H9 (cell line): Measurements from ENCODE around the gene C3orf38. TPM values are rescaled to one million over a fixed set of nuclear protein-coding genes. Genes with fewer than 3 reads are reported as not detected.

Experiments used
- DNase-seq: peaks from one replicate; pipeline ENCODE4 v3.0.0-alpha.2; 2017
- H2AFZ ChIP-seq: one replicate; pipeline ENCODE4 v1.6.1; 2013; ENCODE audit warnings: mild to moderate bottlenecking, low read length, control low read depth, moderate library complexity
- H2AK5ac ChIP-seq: 2 replicates; pipeline ENCODE4 v1.6.1; 2013; ENCODE audit warnings: low read length, control low read depth, mixed read lengths; ENCODE audit not compliant: insufficient read length
- H2BK120ac ChIP-seq: one replicate; pipeline ENCODE4 v1.6.1; 2013; ENCODE audit warnings: low read depth, mild to moderate bottlenecking, low read length, control low read depth, inconsistent platforms; ENCODE audit not compliant: poor library complexity, severe bottlenecking
- H2BK12ac ChIP-seq: 2 replicates; pipeline ENCODE4 v1.6.1; 2013; ENCODE audit warnings: low read length, control low read depth, mixed read lengths, low read depth; ENCODE audit not compliant: insufficient read length
- H2BK15ac ChIP-seq: 2 replicates; pipeline ENCODE4 v1.6.1; 2013; ENCODE audit warnings: low read depth, low read length, control low read depth
- H2BK20ac ChIP-seq: one replicate; pipeline ENCODE4 v1.6.1; 2013; ENCODE audit warnings: low read depth, mild to moderate bottlenecking, low read length, control low read depth, inconsistent platforms; ENCODE audit not compliant: poor library complexity, severe bottlenecking
- H2BK5ac ChIP-seq: 2 replicates; pipeline ENCODE4 v1.6.1; 2013; ENCODE audit warnings: low read length, control low read depth, mixed read lengths; ENCODE audit not compliant: insufficient read length
- H3K14ac ChIP-seq: 2 replicates; pipeline ENCODE4 v1.6.1; 2013; ENCODE audit warnings: low read length, control low read depth; ENCODE audit not compliant: insufficient read depth
- H3K18ac ChIP-seq: 2 replicates; pipeline ENCODE4 v1.6.1; 2013; ENCODE audit warnings: low read depth, mild to moderate bottlenecking, mixed read lengths, low read length, control low read depth; ENCODE audit not compliant: insufficient read length
- H3K23ac ChIP-seq: 2 replicates; pipeline ENCODE4 v1.6.1; 2013; ENCODE audit warnings: low read length, control low read depth, mixed read lengths, low read depth; ENCODE audit not compliant: insufficient read length
- H3K23me2 ChIP-seq: 2 replicates; pipeline ENCODE4 v1.6.1; 2013; ENCODE audit warnings: low read depth, mild to moderate bottlenecking, mixed read lengths, low read length, control low read depth; ENCODE audit not compliant: insufficient read length, poor library complexity, severe bottlenecking
- H3K27ac ChIP-seq: 2 replicates; pipeline ENCODE4 v1.5.1; 2013; ENCODE audit warnings: low read length, control low read depth, mixed read lengths, low read depth; ENCODE audit not compliant: insufficient read length
- H3K27me3 ChIP-seq: 2 replicates; pipeline ENCODE4 v1.6.1; 2013; ENCODE audit warnings: low read length, control low read depth, inconsistent platforms; ENCODE audit not compliant: insufficient read depth
- H3K4ac ChIP-seq: 2 replicates; pipeline ENCODE4 v1.6.1; 2013; ENCODE audit warnings: low read depth, mild to moderate bottlenecking, control low read depth, inconsistent platforms, low read length, moderate library complexity
- H3K4me1 ChIP-seq: 2 replicates; pipeline ENCODE4 v1.6.1; 2013; ENCODE audit warnings: low read length, control low read depth, inconsistent platforms; ENCODE audit not compliant: insufficient read depth
- H3K4me2 ChIP-seq: 2 replicates; pipeline ENCODE4 v1.6.1; 2013; ENCODE audit warnings: low read length, control low read depth, mixed read lengths; ENCODE audit not compliant: insufficient read length, insufficient read depth
- H3K56ac ChIP-seq: 2 replicates; pipeline ENCODE4 v1.6.1; 2013; ENCODE audit warnings: low read depth, mild to moderate bottlenecking, mixed read lengths, low read length, control low read depth; ENCODE audit not compliant: insufficient read length
- H3K79me1 ChIP-seq: 2 replicates; pipeline ENCODE4 v1.6.1; 2013; ENCODE audit warnings: low read depth, mild to moderate bottlenecking, moderate library complexity, low read length, control low read depth, inconsistent platforms; ENCODE audit not compliant: insufficient read depth, poor library complexity, severe bottlenecking
- H3K79me2 ChIP-seq: 2 replicates; pipeline ENCODE4 v1.6.1; 2013; ENCODE audit warnings: low read length, control low read depth, inconsistent platforms; ENCODE audit not compliant: insufficient read depth
- H3K9ac ChIP-seq: 2 replicates; pipeline ENCODE4 v1.6.1; 2013; ENCODE audit warnings: low read length, control low read depth, mixed read lengths; ENCODE audit not compliant: insufficient read length; ENCODE audit errors: extremely low read depth
- H3K9me3 ChIP-seq: one replicate; pipeline ENCODE4 v1.6.1; 2013; ENCODE audit warnings: low read depth, low read length, inconsistent platforms; ENCODE audit not compliant: control insufficient read depth
- H3T11ph ChIP-seq: one replicate; pipeline ENCODE4 v1.6.1; 2013; ENCODE audit warnings: mild to moderate bottlenecking, low read length, control low read depth, inconsistent platforms
- H4K20me1 ChIP-seq: one replicate; pipeline ENCODE4 v1.6.1; 2013; ENCODE audit not compliant: control insufficient read depth, insufficient read length, insufficient read depth
- H4K5ac ChIP-seq: 2 replicates; pipeline ENCODE4 v1.6.1; 2013; ENCODE audit warnings: low read depth, mild to moderate bottlenecking, mixed read lengths, low read length, control low read depth; ENCODE audit not compliant: insufficient read length
- H4K8ac ChIP-seq: replicated peaks from 2 replicates; pipeline ENCODE4 v1.6.1; 2013; ENCODE audit warnings: low read length, control low read depth, mixed read lengths, low read depth; ENCODE audit not compliant: insufficient read length
- H4K91ac ChIP-seq: 2 replicates; pipeline ENCODE4 v1.6.1; 2013; ENCODE audit warnings: low read depth, mild to moderate bottlenecking, moderate library complexity, mixed read lengths, low read length, control low read depth; ENCODE audit not compliant: insufficient read length
- H3K27ac Mint-ChIP-seq, 3 experiments: 2 replicates in 2 of 3; 3 replicates in 1 of 3; pipeline ENCODE4 v1.8.0; 2020 to 2021; ENCODE audit warnings: mixed read lengths in 3 of 3, mild to moderate bottlenecking in 1 of 3, moderate library complexity in 1 of 3
- H3K27me3 Mint-ChIP-seq: 2 replicates; pipeline ENCODE4 v1.8.0; 2021; ENCODE audit warnings: low read depth, mild to moderate bottlenecking, moderate library complexity, mixed read lengths
- H3K36me3 Mint-ChIP-seq, 3 experiments: 2 replicates in 2 of 3; 3 replicates in 1 of 3; pipeline ENCODE4 v1.8.0; 2020 to 2021; ENCODE audit warnings: low read depth in 3 of 3, mixed read lengths in 3 of 3; ENCODE audit not compliant: insufficient read depth in 1 of 3
- H3K4me1 Mint-ChIP-seq, 2 experiments: 2 replicates each; pipeline ENCODE4 v1.8.0; 2020; ENCODE audit warnings: mixed read lengths in 2 of 2
- H3K4me3 Mint-ChIP-seq, 2 experiments: 2 replicates in 1 of 2; 3 replicates in 1 of 2; pipeline ENCODE4 v1.8.0; 2020 to 2021; ENCODE audit warnings: mild to moderate bottlenecking in 2 of 2, mixed read lengths in 2 of 2, moderate library complexity in 1 of 2
- H3K9me3 Mint-ChIP-seq, 2 experiments: 2 replicates in 1 of 2; 3 replicates in 1 of 2; pipeline ENCODE4 v1.8.0; 2020; ENCODE audit warnings: mild to moderate bottlenecking in 2 of 2, mixed read lengths in 2 of 2, moderate library complexity in 1 of 2
- CTCF ChIP-seq: fragments of 200-600 bp; sonication (generic); conservative IDR thresholded peaks from 3 replicates; pipeline ENCODE4 v1.8.0; 2021; ENCODE audit warnings: antibody characterized with exemption, mild to moderate bottlenecking
- WGBS: extraction: QIAGEN DNeasy Blood & Tissue Kit; methylation state at CpG from one replicate; pipeline ENCODE4 v1.1.7; 2013; ENCODE audit warnings: missing lambda C conversion rate, low lambda C conversion rate, mixed read lengths; ENCODE audit not compliant: insufficient read length; ENCODE audit errors: extremely low coverage; 5-methylcytosine and 5-hydroxymethylcytosine counted together
- total RNA-seq: library from RNA; stranded (reverse); gene quantifications from 2 replicates; pipeline ENCODE4 v1.2.1, GENCODE V29; 2021

Gene C3orf38
- total RNA-seq, 1 experiment from 2014 or later = 36.6 TPM

GRCh38 chr3:88113311-88114162, 36.2 kb upstream of the C3orf38 start:
- H3K4me1 Mint-ChIP-seq = peaks cover 2% of the 10 kb centered on the region in 2 experiments
- Histone ChIP-seq H3K23ac (no peak overlapping the region), H4K20me1 (no peaks in the 10 kb centered on the region), H3K27ac (no peak overlapping the region), H2BK5ac (no peak overlapping the region), H3K23me2 (no peaks in the 10 kb centered on the region), H3K4me1 (no peaks in the 10 kb centered on the region), H2BK20ac (no peak overlapping the region), H4K91ac (no peak overlapping the region), H4K8ac (no peak overlapping the region), H3K9ac (no peak overlapping the region), H2BK12ac (no peak overlapping the region), H2AFZ (no peak overlapping the region), H3K79me2 (no peaks in the 10 kb centered on the region), H3K4ac (no peak overlapping the region), H3K27me3 (no peaks in the 10 kb centered on the region), H3K79me1 (peaks cover 3% of the 10 kb centered on the region), H3K14ac (no peak overlapping the region), H3K4me2 (no peak overlapping the region), H2BK120ac (no peak overlapping the region), H2AK5ac (no peak overlapping the region), H2BK15ac (no peak overlapping the region), H4K5ac (no peak overlapping the region), H3T11ph (no peak overlapping the region), H3K18ac (no peak overlapping the region), H3K56ac (no peak overlapping the region), H3K9me3 (no peaks in the 10 kb centered on the region)
- no peak overlapping the region for H3K4me3 Mint-ChIP-seq
- H3K27ac Mint-ChIP-seq = no peak overlapping the region
- no peaks in the 10 kb centered on the region for H3K27me3 Mint-ChIP-seq
- no peaks in the 10 kb centered on the region for H3K9me3 Mint-ChIP-seq
- peak; percentile 78 for TF ChIP-seq CTCF
- no CpG with 5 or more reads among the region's 5 CpGs for WGBS
- peak; percentile 41 for DNase-seq
- peaks cover 0 to 4% (median 2%) of the 10 kb centered on the region in 3 experiments; a peak in 2 of 7 replicates for H3K36me3 Mint-ChIP-seq
